Measurements from ENCODE around the gene TRIP13. TPM values are rescaled to one million over a fixed set of nuclear protein-coding genes. Genes with fewer than 3 reads are reported as not detected.
"Not testable (repeated sequence)": the region's sequence is repeated elsewhere in the genome, so short reads cannot be mapped to it uniquely, and the experiment has no call there.

Gene TRIP13
- total RNA-seq, 3 donors from 2014 or later, result 0.96 to 2.3 (median 1.5) TPM

GRCh38 chr5:937151-937924 is 44.7 kb downstream of the TRIP13 start:
- intact Hi-C loops (cut with DNase I; ENCODE audit: low total_unique reads), result no loop called here
- H3K4me3 ChIP-seq, result no peak overlapping the region
- no peaks in the 10 kb centered on the region for H3K9me3 ChIP-seq
- H3K27ac ChIP-seq, result no peak overlapping the region
- no peaks in the 10 kb centered on the region for H3K27me3 ChIP-seq
- DNase-seq (ENCODE audit: low spot score in 2 of 2), result no peak
- H3K36me3 ChIP-seq, result no peaks in the 10 kb centered on the region
- peaks cover 0 to 7% of the 10 kb centered on the region in 2 donors for H3K4me1 ChIP-seq
- TF ChIP-seq CTCF (IDR thresholded peaks at IDR 0.05) (no peak), POLR2AphosphoS5 (IDR thresholded peaks at IDR 0.05) (no peak), POLR2A (IDR thresholded peaks at IDR 0.05) (no peak)

GRCh38 chr5:939368-939767 is 46.7 kb downstream of the TRIP13 start:
- Histone ChIP-seq H3K4me1 (no peaks in the 10 kb centered on the region), H3K4me3 (no peak overlapping the region), H3K9me3 (no peaks in the 10 kb centered on the region), H3K27me3 (no peaks in the 10 kb centered on the region), H3K36me3 (no peaks in the 10 kb centered on the region), H3K27ac (no peak overlapping the region)
- intact Hi-C loops (cut with DNase I; ENCODE audit: low total_unique reads), result no loop called here
- DNase-seq (ENCODE audit: low spot score in 2 of 2), result no peak
- no peak for TF ChIP-seq POLR2A (IDR thresholded peaks at IDR 0.05)
- TF ChIP-seq CTCF (IDR thresholded peaks at IDR 0.05), result no peak
- no peak for TF ChIP-seq POLR2AphosphoS5 (IDR thresholded peaks at IDR 0.05)

- intact Hi-C loops (cut with DNase I; ENCODE audit: low total_unique reads); DNase-seq (ENCODE audit: low spot score in 2 of 2); H3K27ac ChIP-seq; H3K27me3 ChIP-seq; H3K9me3 ChIP-seq; H3K4me1 ChIP-seq; H3K36me3 ChIP-seq; H3K4me3 ChIP-seq: not testable (repeated sequence)
Measured at GRCh38 chr5:940741-941140, 48.1 kb downstream of the TRIP13 start.

- intact Hi-C loops (cut with DNase I; ENCODE audit: low total_unique reads), result no loop called here
- no peaks in the 10 kb centered on the region for H3K9me3 ChIP-seq
- no peak for DNase-seq (ENCODE audit: low spot score in 2 of 2)
- H3K27ac ChIP-seq, result no peak overlapping the region
- H3K4me3 ChIP-seq, result no peak overlapping the region
- peaks cover 4 to 13% of the 10 kb centered on the region in 2 donors for H3K4me1 ChIP-seq
- TF ChIP-seq POLR2A (IDR thresholded peaks at IDR 0.05) (no peak), POLR2AphosphoS5 (IDR thresholded peaks at IDR 0.05) (no peak), CTCF (IDR thresholded peaks at IDR 0.05) (no peak)
- no peaks in the 10 kb centered on the region for H3K36me3 ChIP-seq
- H3K27me3 ChIP-seq, result peaks cover 0 to 18% of the 10 kb centered on the region in 2 donors
Measured at GRCh38 chr5:943201-943917, 50.7 kb downstream of the TRIP13 start.

- intact Hi-C loops (cut with DNase I; ENCODE audit: low total_unique reads), result no loop called here
Measured at GRCh38 chr5:943918-944620, 51.4 kb downstream of the TRIP13 start.

More at GRCh38 chr5:943918-944620, 51.4 kb downstream of the TRIP13 start:
- TF ChIP-seq POLR2A (IDR thresholded peaks at IDR 0.05) (no peak), POLR2AphosphoS5 (IDR thresholded peaks at IDR 0.05) (no peak), CTCF (IDR thresholded peaks at IDR 0.05) (no peak)
- Histone ChIP-seq H3K9me3 (no peaks in the 10 kb centered on the region), H3K27ac (no peak overlapping the region), H3K36me3 (no peaks in the 10 kb centered on the region), H3K4me3 (no peak overlapping the region), H3K4me1 (peaks cover 4 to 13% of the 10 kb centered on the region in 2 donors), H3K27me3 (peaks cover 0 to 23% of the 10 kb centered on the region in 2 donors)
- no peak for DNase-seq (ENCODE audit: low spot score in 2 of 2)
